ENCODE measurements around the gene TEX29.

TEX29 gene

DNA sequence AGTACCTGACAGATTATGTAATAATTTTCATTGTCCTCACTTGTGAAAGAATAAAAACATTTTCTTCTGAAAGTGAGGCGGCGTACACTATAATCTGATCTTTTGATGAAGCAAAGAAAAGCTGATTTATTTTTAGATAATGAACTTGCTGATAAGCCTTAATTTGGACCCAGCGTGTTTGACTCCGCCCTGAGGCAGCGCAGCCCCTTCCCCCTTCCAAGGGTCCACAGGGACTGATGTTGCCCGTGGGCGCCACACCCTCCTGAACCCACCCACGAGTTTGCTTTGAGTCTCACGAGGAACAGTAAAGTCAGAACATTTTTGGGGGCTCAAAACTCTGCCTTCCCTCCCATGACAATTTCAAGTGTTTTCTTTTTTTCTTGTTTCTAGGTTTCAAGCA is 40.0 kb downstream of the TEX29 start:
- Mint-ChIP-seq H3K9me3 (no peaks in the 10 kb centered on the region), H3K36me3 (ENCODE audit: low read depth) (no peaks in the 10 kb centered on the region), H3K27ac (no peak overlapping the region)

DNA sequence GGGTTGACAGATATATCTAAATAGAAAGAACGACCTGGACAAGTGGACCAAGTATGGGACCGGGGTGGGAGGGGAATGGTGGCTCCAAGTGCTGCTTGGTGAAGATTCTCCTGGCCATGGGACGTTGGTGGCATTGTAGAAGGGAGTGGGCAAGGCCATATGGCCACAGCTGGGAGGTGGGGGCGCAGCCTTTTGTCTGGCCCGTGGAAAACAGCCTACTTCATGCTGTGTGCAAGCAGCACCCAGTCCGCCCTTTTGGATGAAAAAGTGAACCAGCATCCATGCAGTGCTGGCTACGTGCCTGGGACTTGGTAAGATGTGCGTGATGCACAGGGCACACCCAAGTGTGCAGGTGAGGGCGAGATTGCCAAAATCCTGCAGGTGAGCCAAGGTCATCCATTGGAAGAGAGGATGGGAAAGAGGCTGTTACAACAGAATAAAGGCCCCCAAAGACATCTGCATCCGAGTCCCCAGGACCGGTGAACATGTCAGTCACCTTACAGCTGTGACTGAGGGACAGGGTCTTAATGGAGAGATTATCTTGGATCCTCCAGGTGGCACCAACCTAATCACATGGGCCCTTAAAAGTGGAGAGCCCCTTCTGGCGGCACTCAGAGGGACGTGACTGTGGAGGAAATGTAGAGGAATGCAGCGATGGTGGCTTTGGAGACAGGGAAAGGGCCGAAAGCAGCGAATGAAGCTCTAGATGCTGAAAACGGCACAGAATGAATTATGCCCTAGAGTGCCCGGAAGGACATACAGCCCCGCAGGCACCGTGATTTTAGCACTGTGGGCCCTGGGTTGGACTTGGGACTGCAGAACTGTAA is 40.8 kb downstream of the TEX29 start:
- H3K4me3 Mint-ChIP-seq = no peak overlapping the region
- no peaks in the 10 kb centered on the region for H3K4me1 Mint-ChIP-seq
- peaks cover 14% of the 10 kb centered on the region for H3K27me3 Mint-ChIP-seq (ENCODE audit: low read depth)
- TF ChIP-seq, protein P1, sequence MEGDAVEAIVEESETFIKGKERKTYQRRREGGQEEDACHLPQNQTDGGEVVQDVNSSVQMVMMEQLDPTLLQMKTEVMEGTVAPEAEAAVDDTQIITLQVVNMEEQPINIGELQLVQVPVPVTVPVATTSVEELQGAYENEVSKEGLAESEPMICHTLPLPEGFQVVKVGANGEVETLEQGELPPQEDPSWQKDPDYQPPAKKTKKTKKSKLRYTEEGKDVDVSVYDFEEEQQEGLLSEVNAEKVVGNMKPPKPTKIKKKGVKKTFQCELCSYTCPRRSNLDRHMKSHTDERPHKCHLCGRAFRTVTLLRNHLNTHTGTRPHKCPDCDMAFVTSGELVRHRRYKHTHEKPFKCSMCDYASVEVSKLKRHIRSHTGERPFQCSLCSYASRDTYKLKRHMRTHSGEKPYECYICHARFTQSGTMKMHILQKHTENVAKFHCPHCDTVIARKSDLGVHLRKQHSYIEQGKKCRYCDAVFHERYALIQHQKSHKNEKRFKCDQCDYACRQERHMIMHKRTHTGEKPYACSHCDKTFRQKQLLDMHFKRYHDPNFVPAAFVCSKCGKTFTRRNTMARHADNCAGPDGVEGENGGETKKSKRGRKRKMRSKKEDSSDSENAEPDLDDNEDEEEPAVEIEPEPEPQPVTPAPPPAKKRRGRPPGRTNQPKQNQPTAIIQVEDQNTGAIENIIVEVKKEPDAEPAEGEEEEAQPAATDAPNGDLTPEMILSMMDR (IDR thresholded peaks at IDR 0.05; ENCODE audit: unreplicated experiment in 3 of 3) = no peak
- H3K27ac Mint-ChIP-seq = no peak overlapping the region
- no peaks in the 10 kb centered on the region for H3K9me3 Mint-ChIP-seq
- no peaks in the 10 kb centered on the region for H3K36me3 Mint-ChIP-seq (ENCODE audit: low read depth)

More for the DNA sequence above, 40.0 kb downstream of the TEX29 start:
- Mint-ChIP-seq H3K4me1 (no peaks in the 10 kb centered on the region), H3K4me3 (no peak overlapping the region), H3K27me3 (ENCODE audit: low read depth) (peaks cover 11% of the 10 kb centered on the region)
- TF ChIP-seq, protein P1 (IDR thresholded peaks at IDR 0.05; ENCODE audit: unreplicated experiment in 3 of 3) = no peak

- Mint-ChIP-seq H3K4me1 (no peaks in the 10 kb centered on the region), H3K9me3 (no peaks in the 10 kb centered on the region), H3K27me3 (ENCODE audit: low read depth) (peaks cover 14% of the 10 kb centered on the region), H3K4me3 (no peak overlapping the region), H3K36me3 (ENCODE audit: low read depth) (no peaks in the 10 kb centered on the region), H3K27ac (no peak overlapping the region)
- TF ChIP-seq, protein P1 (IDR thresholded peaks at IDR 0.05; ENCODE audit: unreplicated experiment in 3 of 3) = no peak
Observed at GRCh38 chr13:111361873-111362648, 41.6 kb downstream of the TEX29 start.

GRCh38 chr13:111363121-111363520 is 42.7 kb downstream of the TEX29 start:
- Mint-ChIP-seq H3K4me3 (no peak overlapping the region), H3K27me3 (ENCODE audit: low read depth) (peaks cover 14% of the 10 kb centered on the region)

GRCh38 chr13:111363591-111363990 is 43.1 kb downstream of the TEX29 start:
- H3K27me3 Mint-ChIP-seq (ENCODE audit: low read depth) = peaks cover 14% of the 10 kb centered on the region
- H3K36me3 Mint-ChIP-seq (ENCODE audit: low read depth) = no peaks in the 10 kb centered on the region
- no peak overlapping the region for H3K27ac Mint-ChIP-seq
- no peak overlapping the region for H3K4me3 Mint-ChIP-seq
- H3K9me3 Mint-ChIP-seq = peaks cover 2% of the 10 kb centered on the region
- no peaks in the 10 kb centered on the region for H3K4me1 Mint-ChIP-seq
- TF ChIP-seq, protein P1 (IDR thresholded peaks at IDR 0.05; ENCODE audit: unreplicated experiment in 3 of 3) = no peak

More at GRCh38 chr13:111363121-111363520, 42.7 kb downstream of the TEX29 start:
- H3K4me1 Mint-ChIP-seq = no peaks in the 10 kb centered on the region
- H3K27ac Mint-ChIP-seq = no peak overlapping the region
- TF ChIP-seq, protein P1 (IDR thresholded peaks at IDR 0.05; ENCODE audit: unreplicated experiment in 3 of 3) = no peak
- no peaks in the 10 kb centered on the region for H3K36me3 Mint-ChIP-seq (ENCODE audit: low read depth)
- no peaks in the 10 kb centered on the region for H3K9me3 Mint-ChIP-seq

Measured in nephron (organoid).